ENCODE data around the gene CD200.
"Not testable (repeated sequence)": the region's sequence is repeated elsewhere in the genome, so short reads cannot be mapped to it uniquely, and the experiment has no call there.

CD200 gene

DNA sequence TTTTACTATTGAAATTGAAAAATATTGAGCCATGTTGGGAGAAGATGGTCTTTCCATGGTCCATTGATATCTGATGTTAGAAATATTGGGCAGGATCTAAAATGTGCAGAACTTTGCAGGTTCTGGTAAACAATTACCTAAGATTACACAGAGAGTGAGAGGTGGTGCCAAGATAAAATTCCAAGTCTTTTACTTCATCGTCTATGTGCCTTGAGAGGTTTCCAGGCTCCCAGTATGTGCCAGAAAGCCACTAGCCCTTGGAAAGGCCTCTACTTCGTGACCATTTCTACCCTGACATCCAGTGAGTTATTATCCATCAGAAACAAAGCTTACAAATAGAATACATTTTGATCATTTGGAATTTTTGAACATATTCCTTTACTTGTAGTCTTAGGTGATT, 27.6 kb downstream of the CD200 start:
- no peak for DNase-seq (ENCODE audit: low spot score)

DNA sequence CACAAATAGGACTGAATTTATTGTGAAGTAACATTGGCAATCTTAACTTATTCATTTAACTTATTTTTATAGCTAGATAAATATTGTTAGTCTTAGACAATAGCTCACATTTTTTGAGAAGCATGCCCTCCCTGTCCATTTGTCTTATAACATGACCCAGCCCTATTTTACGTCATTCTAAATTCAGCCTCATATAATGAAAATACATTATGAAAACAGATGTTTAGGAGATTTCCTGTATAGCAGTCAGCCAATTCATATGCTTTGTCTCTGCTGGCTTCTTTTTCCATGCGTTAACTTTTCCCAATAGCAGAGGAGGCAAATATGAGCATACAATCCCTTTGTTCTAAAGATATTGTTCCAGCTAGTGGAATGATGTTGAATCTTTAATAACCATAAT, 29.3 kb downstream of the CD200 start:
- no peak for DNase-seq (ENCODE audit: low spot score)

DNA sequence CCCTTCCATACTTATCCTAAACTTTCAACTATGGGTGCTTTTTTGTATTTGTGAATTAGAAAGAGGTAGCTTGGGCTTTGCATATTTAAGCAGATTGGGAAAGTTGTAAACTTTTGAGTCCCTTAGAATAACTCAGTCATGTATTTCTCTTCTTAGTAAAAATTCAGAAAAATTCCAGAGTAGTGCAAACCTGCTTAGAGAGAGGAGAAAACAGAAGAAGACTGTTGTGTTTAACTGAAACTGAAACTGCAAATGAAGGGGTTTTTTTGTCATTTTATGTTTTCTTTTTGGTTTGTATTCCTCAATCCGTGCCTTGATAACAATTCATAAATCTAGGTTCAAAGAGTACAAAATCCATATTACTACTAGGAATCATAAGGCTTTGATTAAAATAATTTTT, 31.3 kb downstream of the CD200 start:
- DNase-seq (ENCODE audit: low spot score), result no peak

DNA sequence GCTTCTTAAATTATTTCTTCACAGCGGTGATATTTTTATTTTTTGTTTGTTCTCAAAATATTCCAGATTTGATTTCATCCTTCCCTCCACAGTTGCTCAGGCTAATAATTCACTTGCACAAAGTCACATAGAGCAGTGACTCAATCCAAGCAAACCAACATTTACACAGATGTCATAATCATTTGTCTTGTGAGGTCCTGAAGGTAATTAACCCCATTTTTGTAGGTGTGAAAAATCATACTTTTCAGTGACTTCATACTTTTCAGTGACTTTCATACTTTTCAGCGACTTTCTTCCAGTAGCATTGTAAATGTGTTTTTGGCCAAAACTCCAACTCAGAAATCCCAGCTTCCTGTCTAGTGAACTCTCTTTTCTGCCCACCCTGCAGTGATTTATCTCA, 32.1 kb downstream of the CD200 start:
- DNase-seq (ENCODE audit: low spot score), result no peak

DNA sequence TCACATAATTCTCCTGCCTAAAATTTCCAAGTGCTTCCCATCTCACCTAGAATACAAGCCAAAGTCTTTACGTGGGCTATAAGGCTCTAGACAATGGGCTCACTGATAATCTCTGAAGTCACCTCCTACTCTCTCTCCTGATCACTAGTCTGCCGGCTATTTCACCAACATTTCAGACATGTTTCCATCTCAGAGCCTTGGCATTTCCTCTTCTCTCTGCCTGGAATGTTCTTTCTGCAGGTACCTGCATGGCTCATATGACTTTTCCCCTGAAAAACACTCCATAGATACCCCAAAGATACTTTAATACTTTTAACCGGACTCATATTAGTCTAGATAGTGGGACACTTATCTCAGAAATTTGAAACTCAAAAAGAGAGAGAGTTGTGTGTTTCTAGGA, 32.7 kb downstream of the CD200 start:
- DNase-seq (ENCODE audit: low spot score), result no peak

DNA sequence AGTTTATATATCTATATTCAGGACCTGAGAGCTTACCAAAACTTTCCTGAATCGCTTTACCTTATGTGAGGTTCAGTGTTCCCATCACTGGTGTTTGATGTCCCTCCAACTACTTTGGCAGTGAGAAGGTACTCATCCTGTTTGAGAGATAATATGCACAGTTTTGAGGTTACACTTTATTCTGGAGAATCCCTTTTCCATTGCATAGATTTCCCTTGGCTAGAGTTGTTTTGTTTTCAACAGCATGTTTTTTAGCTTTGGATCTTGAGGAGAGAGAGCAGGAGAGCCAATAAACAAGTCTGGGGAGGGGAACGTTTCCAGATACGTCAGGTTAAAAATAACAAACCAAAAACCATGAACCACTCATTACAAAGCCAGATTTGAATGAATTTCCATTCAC, 33.6 kb downstream of the CD200 start:
- no peak for DNase-seq (ENCODE audit: low spot score)

DNA sequence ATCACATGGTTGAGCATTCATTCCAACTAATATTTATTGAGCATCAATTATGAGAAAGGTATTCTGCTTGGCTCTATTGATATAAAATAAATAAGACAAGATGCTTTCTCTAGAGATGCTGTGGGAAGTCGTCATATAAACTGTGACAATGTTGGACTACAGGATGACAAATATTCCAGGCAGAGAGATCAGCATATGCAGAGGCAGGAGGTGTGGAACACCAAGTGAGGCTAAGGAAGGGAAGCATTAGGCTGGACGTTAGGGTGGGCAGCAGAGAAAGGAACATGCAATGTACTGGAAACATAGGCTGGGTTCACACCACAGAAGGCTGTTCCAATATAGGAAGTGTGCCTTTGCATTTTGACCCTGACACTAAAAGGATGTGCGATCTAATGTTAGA, 38.6 kb downstream of the CD200 start:
- no peak for DNase-seq (ENCODE audit: low spot score)

DNA sequence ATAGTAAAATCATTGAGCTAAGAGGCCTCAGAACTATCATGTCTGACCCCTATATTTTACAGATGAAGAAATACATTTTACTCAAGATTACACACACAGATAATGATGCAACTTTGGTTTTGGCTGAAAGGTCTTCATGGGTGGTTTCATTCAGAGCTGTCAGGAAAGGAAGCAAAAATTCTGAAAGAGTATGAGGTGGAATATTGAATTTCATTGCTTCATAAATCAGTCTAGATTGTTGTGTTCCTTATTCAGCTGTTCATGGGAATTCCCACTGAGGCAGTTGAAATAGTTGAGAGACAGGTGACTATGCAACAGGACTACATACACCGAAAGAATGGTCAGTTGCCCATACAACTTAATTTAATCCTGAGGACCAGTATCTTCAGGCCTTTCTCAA, 39.4 kb downstream of the CD200 start:
- no peak for DNase-seq (ENCODE audit: low spot score)

DNA sequence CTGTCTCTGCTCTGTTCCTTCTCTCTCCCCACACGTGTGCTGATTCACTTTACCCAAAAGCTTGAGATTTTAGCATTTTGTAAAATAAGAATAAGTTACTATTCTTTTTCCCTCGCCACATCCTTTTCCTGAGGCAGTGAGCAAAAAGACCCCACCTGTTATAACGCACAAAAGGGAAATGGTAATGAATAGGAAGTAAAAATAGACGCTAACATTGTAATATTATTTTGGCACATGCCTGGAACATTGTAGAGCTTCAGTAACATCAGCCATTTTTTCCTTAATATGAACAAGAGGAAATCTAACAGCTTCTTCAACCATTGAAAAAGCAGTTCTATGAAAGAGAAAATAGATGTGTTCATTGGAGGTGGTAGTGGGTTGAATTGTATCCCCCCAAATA, 40.5 kb downstream of the CD200 start:
- no peak for DNase-seq (ENCODE audit: low spot score)

DNA sequence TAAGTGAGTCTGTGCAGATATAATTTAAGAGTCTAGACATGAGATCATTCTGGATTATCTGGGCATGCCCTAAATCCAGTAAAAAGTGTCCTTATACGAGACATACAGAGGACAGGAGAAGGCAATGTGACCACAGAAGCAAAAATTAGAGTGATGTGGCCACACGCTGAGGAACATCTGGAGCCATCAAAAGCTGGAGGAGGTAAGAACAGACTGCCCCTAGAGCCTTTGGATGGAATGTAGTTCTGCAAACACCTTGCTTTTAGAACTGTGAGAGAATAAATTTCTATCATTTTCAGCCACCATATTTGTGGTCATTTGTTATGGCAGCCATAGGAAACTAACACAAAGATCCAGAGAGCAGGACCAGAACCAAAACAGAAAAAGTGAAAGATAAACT, 41.0 kb downstream of the CD200 start:
- no peak for DNase-seq (ENCODE audit: low spot score)

DNA sequence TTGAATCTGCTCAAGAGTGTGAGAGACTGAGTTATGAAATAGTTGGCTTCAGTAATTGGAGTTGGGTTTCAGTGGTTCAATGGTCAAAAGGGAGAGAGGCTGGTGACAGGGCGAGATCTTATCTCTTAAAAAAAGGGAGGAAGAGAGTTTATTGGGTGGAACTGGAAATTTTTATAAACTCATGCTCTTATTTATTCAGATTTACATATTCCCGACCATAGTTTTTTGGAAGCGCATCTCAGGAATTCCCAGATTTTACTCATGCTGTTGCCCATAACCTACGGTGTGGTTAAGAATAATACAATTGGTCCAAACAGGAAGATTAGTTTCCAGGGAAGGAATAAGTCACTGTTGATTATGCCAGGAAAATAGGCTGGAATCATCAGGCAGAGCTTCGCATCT, 41.4 kb downstream of the CD200 start:
- no peak for DNase-seq (ENCODE audit: low spot score)

DNA sequence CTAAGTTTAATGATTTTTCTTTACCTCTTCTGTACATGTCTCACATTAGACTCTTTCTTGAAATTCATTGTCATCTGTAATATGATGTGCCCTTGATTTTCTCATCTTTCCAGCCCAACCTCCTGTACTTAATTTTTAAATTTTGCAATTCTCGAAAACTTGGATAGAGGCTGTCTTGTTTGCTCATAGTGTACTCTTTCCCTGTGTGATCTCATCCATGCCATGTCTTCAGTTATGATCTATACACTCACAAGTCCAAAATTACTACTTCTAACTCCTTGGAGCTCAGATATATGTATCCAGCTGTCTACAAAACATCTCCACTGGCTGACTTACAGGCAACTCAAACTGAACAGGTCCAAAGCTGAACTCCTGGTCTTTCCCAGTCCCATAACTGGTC, 42.2 kb downstream of the CD200 start:
- DNase-seq (ENCODE audit: low spot score), result no peak

DNA sequence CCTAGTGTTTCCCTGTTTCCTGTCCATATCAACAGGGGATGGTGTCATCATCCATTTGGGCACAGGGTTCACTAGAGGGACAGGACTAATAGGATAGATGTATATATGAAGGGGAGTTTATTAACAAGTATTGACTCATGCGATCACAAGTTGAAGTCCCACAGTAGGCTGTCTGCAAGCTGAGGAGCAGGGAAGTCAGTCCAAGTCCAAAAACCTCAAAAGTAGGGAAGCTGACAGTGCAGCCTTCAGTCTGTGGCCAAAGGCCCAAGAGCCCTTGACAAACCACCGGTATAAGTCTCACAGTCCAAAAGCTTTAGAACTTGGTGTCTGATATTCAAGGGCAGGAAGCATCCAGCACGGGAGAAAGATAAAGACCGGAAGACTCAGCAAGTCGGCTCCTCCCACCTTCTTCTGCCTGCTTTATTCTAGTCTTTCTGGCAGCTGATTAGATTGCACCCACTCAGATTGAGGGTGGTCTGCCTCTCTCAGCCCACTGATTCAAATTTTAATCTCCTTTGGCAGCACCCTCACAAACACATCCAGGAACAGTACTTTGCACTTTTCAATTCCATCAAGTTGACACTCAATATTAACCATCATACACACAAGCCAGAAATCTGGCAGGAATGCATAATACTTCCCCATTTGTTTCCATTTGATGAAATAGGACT, 43.4 kb downstream of the CD200 start:
- DNase-seq (ENCODE audit: low spot score), result no peak

DNA sequence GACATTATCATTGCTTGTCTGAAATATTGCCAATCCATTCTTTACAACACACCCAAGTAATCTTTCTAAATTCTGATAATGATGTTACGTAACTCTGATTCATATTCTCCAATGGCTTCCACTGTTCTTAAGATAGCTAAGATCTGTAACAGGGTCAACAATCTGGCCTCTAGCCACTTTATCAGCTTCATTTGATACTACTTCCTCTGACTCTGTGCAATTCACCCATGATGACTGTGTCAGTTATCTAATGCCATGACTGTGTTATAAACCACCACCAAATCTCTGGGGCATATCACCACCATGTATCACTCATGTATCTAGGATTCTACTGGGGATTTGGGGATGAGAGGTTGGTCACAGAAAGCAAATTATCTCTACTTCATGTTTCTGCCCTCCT, 44.0 kb downstream of the CD200 start:
- no peak for DNase-seq (ENCODE audit: low spot score)

DNA sequence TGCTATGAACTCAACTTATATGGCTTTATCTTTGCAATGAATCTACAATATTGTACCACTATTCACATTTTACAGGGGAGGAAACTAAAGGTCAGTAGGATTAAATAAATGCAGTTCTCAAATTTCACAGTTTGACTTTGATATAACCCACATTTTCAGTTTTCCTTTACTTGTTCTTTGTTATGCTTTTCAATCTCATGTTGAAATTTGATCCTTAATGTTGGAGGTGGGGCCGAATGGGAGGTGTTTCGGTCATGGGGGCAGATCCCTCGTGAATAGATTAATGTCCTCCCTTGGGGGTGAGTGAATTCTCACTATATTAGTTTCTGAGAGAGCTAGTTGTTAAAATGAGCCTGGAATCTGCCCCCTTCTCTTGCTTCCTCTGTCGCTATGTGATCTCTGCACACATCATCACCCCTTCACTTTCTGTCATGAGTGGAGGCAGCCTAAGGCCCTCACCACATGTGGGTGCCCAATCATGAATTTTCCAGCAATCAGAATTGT, 44.7 kb downstream of the CD200 start:
- no peak for DNase-seq (ENCODE audit: low spot score)

DNA sequence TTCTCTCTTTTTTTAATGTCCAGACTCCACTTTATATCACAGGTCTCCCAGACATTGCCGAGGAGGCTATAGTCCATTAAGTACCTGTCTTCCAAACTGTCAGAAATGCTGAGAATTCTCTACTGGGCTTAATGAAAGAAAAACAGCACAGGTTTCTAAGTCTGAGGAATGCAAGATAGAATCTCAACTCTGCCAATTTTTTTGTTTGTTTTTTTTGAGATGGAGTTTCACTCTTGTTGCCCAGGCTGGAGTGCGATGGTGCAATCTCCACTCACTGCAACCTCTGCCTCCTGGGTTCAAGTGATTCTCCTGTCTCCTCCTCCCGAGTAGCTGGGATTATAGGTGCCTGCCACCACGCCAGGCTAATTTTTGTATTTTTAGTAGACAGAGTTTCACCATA, 45.4 kb downstream of the CD200 start:
- not testable (repeated sequence) for DNase-seq (ENCODE audit: low spot score)

DNA sequence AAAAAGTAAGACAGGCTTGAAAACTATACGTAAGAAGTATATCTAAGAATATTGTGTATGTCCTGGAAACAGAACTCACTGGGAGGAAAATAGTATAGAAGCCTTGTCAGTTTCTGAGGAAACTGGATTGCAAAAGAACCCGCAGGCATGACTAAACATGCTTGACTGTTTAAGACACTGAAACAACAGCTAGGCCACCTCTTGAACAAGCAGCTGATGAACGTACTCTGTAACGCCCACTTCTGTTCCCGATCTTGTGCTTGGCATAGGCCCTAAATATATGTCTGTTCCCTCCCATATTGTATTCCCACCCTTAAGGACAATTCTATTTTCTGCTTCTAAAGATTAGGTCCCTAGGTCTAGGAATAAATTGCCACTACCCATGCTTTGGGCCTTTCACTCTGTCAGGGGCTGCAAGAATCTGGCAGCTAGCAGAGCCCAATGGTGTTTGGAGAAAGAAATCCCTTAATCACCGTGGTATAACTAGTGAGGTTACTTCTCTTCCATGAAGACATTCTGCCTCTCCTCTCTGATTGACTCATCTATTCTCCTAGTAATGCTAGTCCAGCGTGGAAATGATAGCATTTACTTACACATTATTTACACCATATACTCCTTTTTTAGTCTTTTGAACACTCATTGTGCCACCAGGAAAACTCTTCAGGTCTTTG, 46.2 kb downstream of the CD200 start:
- no peak for DNase-seq (ENCODE audit: low spot score)

DNA sequence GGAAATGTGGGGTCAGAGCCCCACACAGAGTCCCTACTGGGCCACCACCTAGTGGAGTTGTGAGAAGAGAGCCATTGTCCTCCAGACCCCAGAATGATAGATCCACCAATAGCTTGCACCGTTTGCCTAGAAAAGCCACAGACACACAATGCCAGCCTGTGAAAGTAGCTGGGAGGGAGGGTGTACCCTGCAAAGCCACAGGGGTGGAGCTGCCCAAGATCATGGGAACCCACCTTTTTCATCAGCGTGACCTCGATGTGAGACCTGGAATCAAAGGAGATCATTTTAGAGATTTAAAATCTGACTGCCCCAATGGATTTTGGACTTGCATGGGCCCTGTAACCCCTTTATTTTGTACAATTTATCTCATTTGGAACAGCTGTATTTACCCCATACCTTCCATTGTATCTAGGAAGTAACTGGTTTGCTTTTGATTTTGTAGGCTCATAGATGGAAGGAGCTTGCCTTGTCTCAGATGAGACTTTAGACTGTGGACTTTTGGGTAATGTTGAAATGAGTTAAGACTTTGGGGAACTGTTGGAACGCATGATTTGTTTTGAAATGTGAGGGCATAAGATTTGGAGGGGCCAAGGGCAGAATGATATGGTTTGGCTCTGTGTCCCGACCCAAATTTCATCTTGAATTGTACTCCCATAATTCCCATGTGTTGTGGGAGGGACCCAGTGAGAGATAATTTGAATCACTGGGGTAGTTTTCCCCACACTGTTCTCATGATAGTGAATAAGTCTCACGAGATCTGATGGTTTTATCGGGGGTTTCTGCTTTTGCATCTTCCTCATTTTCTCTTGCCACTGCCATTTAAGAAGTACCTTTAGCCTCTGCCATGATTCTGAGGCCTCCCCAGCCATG, 49.0 kb downstream of the CD200 start:
- DNase-seq (ENCODE audit: low spot score), result no peak

DNA sequence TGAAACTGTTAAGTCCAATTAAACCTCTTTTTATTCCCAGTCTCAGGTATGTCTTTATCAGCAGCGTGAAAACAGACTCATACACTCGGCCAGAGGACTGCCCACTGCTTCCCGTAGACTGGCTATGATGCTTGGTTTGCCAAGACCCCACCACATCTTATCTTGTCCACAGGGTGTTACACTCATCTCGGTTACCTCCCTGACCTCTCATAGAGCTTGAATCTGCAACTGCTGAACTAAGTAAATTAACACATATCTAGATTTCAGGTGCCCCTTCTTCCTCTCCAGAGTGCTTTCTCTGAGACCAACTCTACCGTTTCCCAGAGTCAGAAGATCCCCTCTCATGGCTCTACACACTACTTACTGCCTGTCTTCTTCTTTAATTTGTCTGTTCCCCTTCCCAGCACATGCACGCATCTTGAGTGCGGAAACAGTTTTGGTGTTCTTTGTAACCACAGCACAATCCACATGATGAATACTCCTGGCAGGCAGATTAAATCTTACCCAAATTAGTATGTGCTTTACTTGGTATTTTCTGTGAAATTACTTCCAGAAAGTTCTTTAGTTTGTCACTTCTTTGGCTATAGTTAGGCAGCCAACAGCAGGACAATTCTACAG, 49.7 kb downstream of the CD200 start:
- DNase-seq (ENCODE audit: low spot score), result no peak

DNA sequence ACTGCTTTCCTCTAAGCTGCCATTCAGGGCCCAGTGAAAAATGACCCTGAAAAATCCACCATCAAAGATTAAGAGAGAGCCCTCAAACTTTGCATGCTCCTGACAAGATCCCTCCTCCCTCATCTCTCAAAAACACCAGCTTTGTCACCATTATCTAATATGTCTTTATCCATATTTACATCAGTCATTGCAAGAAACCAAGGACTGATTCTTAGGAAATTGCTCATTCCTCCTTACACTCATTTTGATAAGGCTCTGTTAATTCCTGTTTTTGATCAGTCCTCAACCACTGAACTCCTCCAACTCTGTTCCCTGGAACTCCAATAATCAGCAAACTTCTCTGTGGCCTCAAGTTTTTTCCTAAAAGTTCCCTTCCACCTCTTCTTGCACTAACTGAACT, 51.8 kb downstream of the CD200 start:
- no peak for DNase-seq (ENCODE audit: low spot score)

DNA sequence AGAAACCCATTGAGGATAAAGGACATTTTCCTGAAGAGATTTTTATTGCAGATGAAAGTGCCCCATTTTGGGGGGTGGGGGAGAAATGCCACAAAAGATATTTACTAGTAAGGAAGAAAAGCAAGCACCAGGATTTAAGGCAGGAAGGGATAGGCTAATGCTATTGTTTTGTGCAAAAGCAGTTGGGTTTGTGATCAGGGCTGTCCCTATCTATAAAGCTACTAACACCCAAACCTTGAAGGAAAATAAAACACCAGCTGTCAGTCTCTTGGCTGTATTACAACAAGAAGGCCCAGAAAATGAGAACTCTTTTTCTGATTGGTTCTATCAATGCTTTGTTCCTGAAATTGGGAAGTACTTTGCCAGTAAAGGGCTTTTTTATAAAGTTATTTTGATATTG, 56.0 kb downstream of the CD200 start:
- DNase-seq (ENCODE audit: low spot score), result no peak

DNA sequence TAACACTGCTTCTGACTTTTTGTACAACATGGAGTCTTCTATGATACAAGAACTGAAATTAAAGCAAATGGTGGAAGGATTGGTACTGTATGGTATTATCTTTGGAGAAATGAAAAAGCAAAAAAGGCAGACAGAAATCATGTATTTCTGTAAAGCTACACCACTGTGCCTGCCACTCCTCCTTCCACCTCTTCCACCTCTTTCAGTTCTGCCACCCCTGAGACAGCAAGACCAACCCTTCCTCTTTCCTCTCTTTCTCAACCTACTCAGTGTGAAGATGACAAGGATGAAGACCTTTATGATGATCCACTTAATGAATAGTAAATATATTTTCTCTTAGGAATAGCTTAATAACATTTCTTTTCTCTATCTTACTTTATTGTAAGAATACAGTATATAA, 57.0 kb downstream of the CD200 start:
- no peak for DNase-seq (ENCODE audit: low spot score)

Measured in D341Med (cell line).